Fibroblast of the aortic adventitia (primary cell): ENCODE measurements around the gene MEF2C. TPM values are rescaled to one million over a fixed set of nuclear protein-coding genes. Genes with fewer than 3 reads are reported as not detected.

Experiments
- DNase-seq: peaks from one replicate; pipeline ENCODE4 v3.0.0-alpha.2; 2010; ENCODE audit warnings: low read depth
- H3K4me3 ChIP-seq: 2 replicates; pipeline ENCODE4 v1.5.1; 2011; ENCODE audit warnings: low read depth, mild to moderate bottlenecking, control low read depth, low read length, moderate library complexity
- CTCF ChIP-seq: IDR thresholded peaks from 2 replicates; pipeline ENCODE4 v1.5.1; 2011; ENCODE audit warnings: mild to moderate bottlenecking, low read length, control low read depth, inconsistent platforms; ENCODE audit not compliant: insufficient read depth
- total RNA-seq: library from RNA; depleted of rRNA; stranded (reverse); fragments of >200 nt; gene quantifications from 2 replicates; pipeline ENCODE4 v1.2.3, GENCODE V29; 2012; ENCODE audit warnings: low replicate concordance

The MEF2C gene
- total RNA-seq, 1 donor, result 38.6 TPM

GRCh38 chr5:88778736-88779135, 104.2 kb downstream of the MEF2C start:
- no peak overlapping the region for H3K4me3 ChIP-seq
- no peak for TF ChIP-seq CTCF
- DNase-seq, result no peak

DNA sequence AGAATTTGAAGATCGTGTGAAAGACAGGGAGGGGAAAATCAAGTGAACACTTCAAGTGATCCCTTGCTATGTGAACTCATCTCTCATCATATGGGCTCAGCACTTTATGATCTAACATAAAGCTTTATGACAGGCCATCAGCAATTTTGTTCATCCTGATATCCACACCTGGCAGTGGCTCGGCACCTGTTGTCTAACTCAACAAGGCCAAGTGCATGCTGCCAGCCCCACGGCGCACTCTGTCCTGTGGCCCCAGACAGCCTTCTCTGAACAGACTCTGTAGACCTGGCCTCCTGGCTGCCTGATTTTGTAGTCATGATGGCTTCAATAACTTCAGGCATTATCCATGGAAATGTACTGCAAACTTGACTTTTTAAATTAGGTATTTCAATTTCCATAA, 106.3 kb downstream of the MEF2C start:
- no peak for TF ChIP-seq CTCF
- no peak for DNase-seq

DNA sequence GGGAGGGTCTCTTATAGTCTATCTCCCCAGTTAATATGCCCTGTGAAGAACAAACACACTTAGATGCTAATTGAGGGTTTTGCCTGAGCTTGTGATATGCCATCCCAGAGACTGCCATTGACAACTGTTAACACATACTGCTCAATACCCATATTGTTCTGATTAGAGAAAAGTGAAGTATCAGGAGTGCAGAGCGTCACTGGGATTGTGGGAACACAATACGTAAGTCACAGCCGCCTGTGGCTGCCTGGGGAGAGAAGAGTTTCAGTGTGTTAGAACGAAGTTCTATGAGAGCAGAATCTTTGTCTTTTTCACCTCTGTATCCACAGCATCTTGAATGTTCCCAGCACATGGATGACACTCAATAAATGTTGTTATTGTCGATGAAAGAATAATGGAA, 110.2 kb downstream of the MEF2C start:
- DNase-seq, result no peak
- no peak overlapping the region for H3K4me3 ChIP-seq
- TF ChIP-seq CTCF, result no peak

More for the DNA sequence above, 106.3 kb downstream of the MEF2C start:
- no peak overlapping the region for H3K4me3 ChIP-seq

GRCh38 chr5:88772047-88772446, 110.9 kb downstream of the MEF2C start:
- DNase-seq, result no peak
- no peak overlapping the region for H3K4me3 ChIP-seq
- TF ChIP-seq CTCF, result no peak

DNA sequence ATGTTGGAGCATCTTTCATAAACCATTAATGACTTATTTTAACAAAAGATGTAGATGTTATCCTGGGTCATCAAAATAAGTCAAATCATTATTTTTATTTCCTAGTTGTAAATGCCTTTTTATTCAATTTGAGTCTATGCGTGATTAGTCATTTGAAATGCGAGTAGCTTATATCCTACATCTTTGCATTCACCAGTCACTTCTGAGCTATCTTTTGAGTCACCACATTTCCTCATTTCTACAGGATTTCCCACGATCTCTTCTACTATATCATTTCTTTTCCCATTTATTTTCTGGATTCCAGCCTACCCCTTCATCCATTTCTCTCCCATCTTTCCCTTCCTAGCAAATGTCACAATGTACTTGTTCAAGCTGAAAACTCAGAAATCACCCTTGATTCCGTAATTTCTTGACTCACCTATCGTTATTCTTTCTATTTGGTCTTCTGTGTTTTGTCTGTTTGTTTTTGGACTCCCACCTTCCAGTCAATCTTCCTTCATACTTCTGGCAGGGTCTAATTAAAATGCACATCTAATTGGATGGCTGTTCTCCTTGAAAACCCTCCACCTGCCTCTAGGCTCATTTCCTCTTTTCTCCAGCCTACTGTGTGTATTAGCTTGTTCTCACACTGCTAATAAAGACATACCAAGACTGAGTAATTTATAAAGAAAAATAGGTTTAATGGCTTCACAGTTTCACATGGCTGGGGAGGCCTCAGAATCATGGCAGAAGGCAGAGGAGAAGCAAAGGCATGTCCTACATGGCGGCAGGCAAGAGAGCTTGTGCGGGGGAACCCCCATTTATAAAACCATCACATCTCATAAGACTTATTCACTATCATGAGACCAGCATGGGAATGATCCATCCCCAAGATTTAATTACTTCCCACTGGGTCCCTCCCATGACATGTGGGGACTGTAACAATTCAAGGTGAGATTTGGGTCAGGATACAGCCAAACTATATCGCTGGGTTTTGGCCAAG, 112.4 kb downstream of the MEF2C start:
- DNase-seq, result peak; percentile 58
- no peak for TF ChIP-seq CTCF
- no peak overlapping the region for H3K4me3 ChIP-seq

DNA sequence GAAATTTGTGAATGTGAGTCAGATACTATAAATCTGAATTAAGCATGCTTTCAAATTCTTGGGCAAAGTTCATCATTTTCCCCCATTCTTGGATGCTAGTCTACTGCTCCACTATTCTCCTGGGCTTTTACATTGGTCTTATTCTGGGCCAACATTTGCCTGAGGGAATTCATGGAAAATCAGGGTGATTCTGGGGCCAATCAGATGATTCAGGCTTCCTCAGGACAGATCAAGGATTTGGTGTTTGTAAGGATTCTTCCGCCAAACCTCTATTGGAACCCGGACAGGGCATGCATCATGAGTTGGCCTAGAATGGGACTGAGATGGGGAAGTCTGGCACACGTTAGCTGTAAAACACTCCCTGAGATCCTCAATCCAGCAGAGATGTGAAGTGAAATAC, 113.8 kb downstream of the MEF2C start:
- peak; percentile 100 for DNase-seq

More for the DNA sequence above, 113.8 kb downstream of the MEF2C start:
- H3K4me3 ChIP-seq, result no peak overlapping the region
- no peak for TF ChIP-seq CTCF
